ENCODE data around the gene TULP1. TPM values are rescaled to one million over a fixed set of nuclear protein-coding genes. Genes with fewer than 3 reads are reported as not detected.

The TULP1 gene
- total RNA-seq, 1 donor from 2014 or later = not detected

GRCh38 chr6:35547676-35548075 lies 35.0 kb upstream of the TULP1 start:
- TF ChIP-seq EZH2 (IDR thresholded peaks at IDR 0.05; ENCODE audit: insufficient read depth, low read length) = no peak
- no peak for TF ChIP-seq CTCF (IDR thresholded peaks at IDR 0.05; ENCODE audit: insufficient read depth, low read depth, low read length)
- Histone ChIP-seq H4K20me1 (ENCODE audit: insufficient read depth, low read length) (no peaks in the 10 kb centered on the region), H3K4me2 (ENCODE audit: low read length) (no peak overlapping the region), H3K36me3 (ENCODE audit: insufficient read depth, low read length) (no peaks in the 10 kb centered on the region), H3K79me2 (ENCODE audit: insufficient read depth, low read length) (no peaks in the 10 kb centered on the region), H3K27me3 (ENCODE audit: insufficient read depth, low read length) (no peaks in the 10 kb centered on the region), H3K9ac (ENCODE audit: low read length) (no peak overlapping the region), H3K4me1 (ENCODE audit: insufficient read depth, low read length) (no peaks in the 10 kb centered on the region), H3K27ac (ENCODE audit: low read depth, low read length) (no peak overlapping the region), H2AFZ (ENCODE audit: low read depth, low read length) (no peak overlapping the region), H3K4me3 (ENCODE audit: insufficient read depth, low read depth, low read length) (no peak overlapping the region), H3K9me3 (ENCODE audit: insufficient read depth, low read depth, low read length) (peaks cover 3% of the 10 kb centered on the region)
- no peak for DNase-seq (ENCODE audit: low read depth)
- Mint-ChIP-seq H3K36me3 (ENCODE audit: low read depth, unreplicated experiment) (no peaks in the 10 kb centered on the region), H3K27ac (ENCODE audit: unreplicated experiment) (no peak overlapping the region), H3K27me3 (ENCODE audit: low read depth, unreplicated experiment) (peaks cover 4% of the 10 kb centered on the region), H3K4me1 (ENCODE audit: low read depth, unreplicated experiment) (no peaks in the 10 kb centered on the region), H3K9me3 (ENCODE audit: unreplicated experiment) (peaks cover 9% of the 10 kb centered on the region), H3K4me3 (ENCODE audit: unreplicated experiment) (no peak overlapping the region)
- no peak for FAIRE-seq

- Histone ChIP-seq H3K9ac (ENCODE audit: low read length) (no peak overlapping the region), H3K9me3 (ENCODE audit: insufficient read depth, low read depth, low read length) (no peaks in the 10 kb centered on the region), H3K4me2 (ENCODE audit: low read length) (no peak overlapping the region), H4K20me1 (ENCODE audit: insufficient read depth, low read length) (no peaks in the 10 kb centered on the region), H3K27ac (ENCODE audit: low read depth, low read length) (no peak overlapping the region), H3K36me3 (ENCODE audit: insufficient read depth, low read length) (no peaks in the 10 kb centered on the region), H3K79me2 (ENCODE audit: insufficient read depth, low read length) (no peaks in the 10 kb centered on the region), H2AFZ (ENCODE audit: low read depth, low read length) (no peak overlapping the region), H3K4me1 (ENCODE audit: insufficient read depth, low read length) (no peaks in the 10 kb centered on the region), H3K27me3 (ENCODE audit: insufficient read depth, low read length) (no peaks in the 10 kb centered on the region), H3K4me3 (ENCODE audit: insufficient read depth, low read depth, low read length) (no peak overlapping the region)
- TF ChIP-seq EZH2 (IDR thresholded peaks at IDR 0.05; ENCODE audit: insufficient read depth, low read length) (no peak), CTCF (IDR thresholded peaks at IDR 0.05; ENCODE audit: insufficient read depth, low read depth, low read length) (no peak)
- Mint-ChIP-seq H3K27ac (ENCODE audit: unreplicated experiment) (no peak overlapping the region), H3K36me3 (ENCODE audit: low read depth, unreplicated experiment) (no peaks in the 10 kb centered on the region), H3K27me3 (ENCODE audit: low read depth, unreplicated experiment) (peaks cover 4% of the 10 kb centered on the region), H3K4me1 (ENCODE audit: low read depth, unreplicated experiment) (no peaks in the 10 kb centered on the region), H3K4me3 (ENCODE audit: unreplicated experiment) (no peak overlapping the region), H3K9me3 (ENCODE audit: unreplicated experiment) (peaks cover 6% of the 10 kb centered on the region)
- DNase-seq (ENCODE audit: low read depth) (no peak), FAIRE-seq (no peak)
Measured at GRCh38 chr6:35544769-35545361, 32.2 kb upstream of the TULP1 start.

GRCh38 chr6:35543459-35544193 lies 30.9 kb upstream of the TULP1 start:
- H3K4me2 ChIP-seq (ENCODE audit: low read length) = no peak overlapping the region
- no peaks in the 10 kb centered on the region for H3K4me1 Mint-ChIP-seq (ENCODE audit: low read depth, unreplicated experiment)
- DNase-seq (ENCODE audit: low read depth) = no peak

More at GRCh38 chr6:35543459-35544193, 30.9 kb upstream of the TULP1 start:
- H2AFZ ChIP-seq (ENCODE audit: low read depth, low read length) = no peak overlapping the region
- no peak overlapping the region for H3K27ac ChIP-seq (ENCODE audit: low read depth, low read length)
- H4K20me1 ChIP-seq (ENCODE audit: insufficient read depth, low read length) = no peaks in the 10 kb centered on the region
- H3K27ac Mint-ChIP-seq (ENCODE audit: unreplicated experiment) = no peak overlapping the region
- H3K79me2 ChIP-seq (ENCODE audit: insufficient read depth, low read length) = no peaks in the 10 kb centered on the region
- TF ChIP-seq EZH2 (IDR thresholded peaks at IDR 0.05; ENCODE audit: insufficient read depth, low read length) (no peak), CTCF (IDR thresholded peaks at IDR 0.05; ENCODE audit: insufficient read depth, low read depth, low read length) (no peak)
- H3K27me3 ChIP-seq (ENCODE audit: insufficient read depth, low read length) = no peaks in the 10 kb centered on the region
- no peak overlapping the region for H3K9ac ChIP-seq (ENCODE audit: low read length)
- FAIRE-seq = no peak
- no peaks in the 10 kb centered on the region for H3K36me3 ChIP-seq (ENCODE audit: insufficient read depth, low read length)
- no peak overlapping the region for H3K4me3 ChIP-seq (ENCODE audit: insufficient read depth, low read depth, low read length)
- H3K9me3 Mint-ChIP-seq (ENCODE audit: unreplicated experiment) = peaks cover 9% of the 10 kb centered on the region
- H3K4me3 Mint-ChIP-seq (ENCODE audit: unreplicated experiment) = no peak overlapping the region
- H3K4me1 ChIP-seq (ENCODE audit: insufficient read depth, low read length) = no peaks in the 10 kb centered on the region
- no peaks in the 10 kb centered on the region for H3K9me3 ChIP-seq (ENCODE audit: insufficient read depth, low read depth, low read length)
- no peaks in the 10 kb centered on the region for H3K36me3 Mint-ChIP-seq (ENCODE audit: low read depth, unreplicated experiment)
- peaks cover 4% of the 10 kb centered on the region for H3K27me3 Mint-ChIP-seq (ENCODE audit: low read depth, unreplicated experiment)

Measured in astrocyte (in vitro differentiated cells and primary cell).